ENCODE measurements around the gene ZFYVE27. TPM values are rescaled to one million over a fixed set of nuclear protein-coding genes. Genes with fewer than 3 reads are reported as not detected.
A peak's percentile ranks its signal among the peaks of the same experiment; 100 is the strongest.

ZFYVE27 gene
- total and polyA plus RNA-seq, 2 donors from 2014 or later, result 23.3 to 34.4 TPM

GRCh38 chr10:97726636-97727178 lies 10.2 kb upstream of the ZFYVE27 start:
- Histone ChIP-seq H3K9ac (ENCODE audit: low read length in 3 of 3) (no peak overlapping the region), H3K36me3 (ENCODE audit: control insufficient read depth in 2 of 3, insufficient read depth in 3 of 3, low read length in 3 of 3) (no peaks in the 10 kb centered on the region), H3K4me3 (ENCODE audit: low read length in 3 of 3) (peak overlapping the region; percentile 27 to 55 (median 35)), H3K4me1 (ENCODE audit: control insufficient read depth in 2 of 3, insufficient read depth in 2 of 3, low read depth in 1 of 3, low read length in 3 of 3) (no peaks in the 10 kb centered on the region), H3K9me3 (ENCODE audit: control insufficient read depth in 2 of 3, insufficient read depth in 1 of 3, low read length in 3 of 3) (no peaks in the 10 kb centered on the region), H3K27ac (ENCODE audit: low read depth in 2 of 2, low read length in 2 of 2) (no peak overlapping the region), H3K27me3 (ENCODE audit: control insufficient read depth, insufficient read depth, low read length) (no peaks in the 10 kb centered on the region)
- DNase-seq, result peak in 4 of 5 donors; percentile 68 to 92 (median 84)
- intact Hi-C loops (cut with DNase I), result no loop called here
- TF ChIP-seq, protein P1, sequence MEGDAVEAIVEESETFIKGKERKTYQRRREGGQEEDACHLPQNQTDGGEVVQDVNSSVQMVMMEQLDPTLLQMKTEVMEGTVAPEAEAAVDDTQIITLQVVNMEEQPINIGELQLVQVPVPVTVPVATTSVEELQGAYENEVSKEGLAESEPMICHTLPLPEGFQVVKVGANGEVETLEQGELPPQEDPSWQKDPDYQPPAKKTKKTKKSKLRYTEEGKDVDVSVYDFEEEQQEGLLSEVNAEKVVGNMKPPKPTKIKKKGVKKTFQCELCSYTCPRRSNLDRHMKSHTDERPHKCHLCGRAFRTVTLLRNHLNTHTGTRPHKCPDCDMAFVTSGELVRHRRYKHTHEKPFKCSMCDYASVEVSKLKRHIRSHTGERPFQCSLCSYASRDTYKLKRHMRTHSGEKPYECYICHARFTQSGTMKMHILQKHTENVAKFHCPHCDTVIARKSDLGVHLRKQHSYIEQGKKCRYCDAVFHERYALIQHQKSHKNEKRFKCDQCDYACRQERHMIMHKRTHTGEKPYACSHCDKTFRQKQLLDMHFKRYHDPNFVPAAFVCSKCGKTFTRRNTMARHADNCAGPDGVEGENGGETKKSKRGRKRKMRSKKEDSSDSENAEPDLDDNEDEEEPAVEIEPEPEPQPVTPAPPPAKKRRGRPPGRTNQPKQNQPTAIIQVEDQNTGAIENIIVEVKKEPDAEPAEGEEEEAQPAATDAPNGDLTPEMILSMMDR (IDR thresholded peaks at IDR 0.05; ENCODE audit: borderline replicate concordance, extremely low read depth, insufficient read depth), result no peak
- FAIRE-seq, result no peak

- H3K9me3 ChIP-seq (ENCODE audit: control insufficient read depth in 2 of 3, insufficient read depth in 1 of 3, low read length in 3 of 3), result no peaks in the 10 kb centered on the region
- H3K4me1 ChIP-seq (ENCODE audit: control insufficient read depth in 2 of 3, insufficient read depth in 2 of 3, low read depth in 1 of 3, low read length in 3 of 3), result no peaks in the 10 kb centered on the region
- no peak for FAIRE-seq
- no peak overlapping the region for H3K9ac ChIP-seq (ENCODE audit: low read length in 3 of 3)
- H3K36me3 ChIP-seq (ENCODE audit: control insufficient read depth in 2 of 3, insufficient read depth in 3 of 3, low read length in 3 of 3), result no peaks in the 10 kb centered on the region
- intact Hi-C loops (cut with DNase I), result no loop called here
- no peak overlapping the region for H3K4me3 ChIP-seq (ENCODE audit: low read length in 3 of 3)
- TF ChIP-seq, protein P1 (IDR thresholded peaks at IDR 0.05; ENCODE audit: borderline replicate concordance, extremely low read depth, insufficient read depth), result no peak
- no peaks in the 10 kb centered on the region for H3K27me3 ChIP-seq (ENCODE audit: control insufficient read depth, insufficient read depth, low read length)
- DNase-seq, result no peak
- H3K27ac ChIP-seq (ENCODE audit: low read depth in 2 of 2, low read length in 2 of 2), result no peak overlapping the region
Observed at GRCh38 chr10:97729014-97729413, 7.9 kb upstream of the ZFYVE27 start.

GRCh38 chr10:97731346-97732051 lies 5.4 kb upstream of the ZFYVE27 start:
- intact Hi-C loops (cut with DNase I), result no loop called here
- Histone ChIP-seq H3K4me1 (ENCODE audit: control insufficient read depth in 2 of 3, insufficient read depth in 2 of 3, low read depth in 1 of 3, low read length in 3 of 3) (peaks cover 0 to 1% (median 0%) of the 10 kb centered on the region in 3 donors), H3K27me3 (ENCODE audit: control insufficient read depth, insufficient read depth, low read length) (no peaks in the 10 kb centered on the region), H3K9ac (ENCODE audit: low read length in 3 of 3) (no peak overlapping the region), H3K27ac (ENCODE audit: low read depth in 2 of 2, low read length in 2 of 2) (no peak overlapping the region), H3K9me3 (ENCODE audit: control insufficient read depth in 2 of 3, insufficient read depth in 1 of 3, low read length in 3 of 3) (no peaks in the 10 kb centered on the region), H3K4me3 (ENCODE audit: low read length in 3 of 3) (no peak overlapping the region), H3K36me3 (ENCODE audit: control insufficient read depth in 2 of 3, insufficient read depth in 3 of 3, low read length in 3 of 3) (no peaks in the 10 kb centered on the region)
- TF ChIP-seq, protein P1 (IDR thresholded peaks at IDR 0.05; ENCODE audit: borderline replicate concordance, extremely low read depth, insufficient read depth), result peak; percentile 86
- FAIRE-seq, result peak; percentile 37
- peak in 4 of 5 donors; percentile 67 to 93 (median 82) for DNase-seq
